Measurements from ENCODE around the gene UBE2R2. TPM values are rescaled to one million over a fixed set of nuclear protein-coding genes. Genes with fewer than 3 reads are reported as not detected.
"Not testable (repeated sequence)": the region's sequence is repeated elsewhere in the genome, so short reads cannot be mapped to it uniquely, and the experiment has no call there.

The UBE2R2 gene
- total RNA-seq, 6 donors from 2014 or later = 24.6 to 33.6 (median 28.8) TPM

DNA sequence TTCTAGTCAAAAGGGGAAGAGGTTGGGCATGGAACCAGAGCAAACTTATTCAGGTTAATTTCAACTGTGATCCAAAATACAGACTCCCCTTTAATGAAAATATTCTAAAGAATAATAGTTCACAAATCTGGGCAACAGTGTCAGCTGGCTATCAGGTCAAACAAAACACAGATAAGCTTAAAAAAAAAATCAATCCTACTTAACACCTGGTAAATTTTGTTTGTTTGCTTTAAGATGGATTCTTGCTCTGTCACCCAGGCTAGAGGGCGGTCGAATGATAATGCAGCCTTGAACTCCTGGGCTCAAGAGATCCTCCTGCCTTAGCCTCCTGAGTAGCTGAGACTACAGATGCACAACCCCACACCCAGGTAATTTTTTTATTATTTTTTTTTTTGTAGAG lies 142.8 kb downstream of the UBE2R2 start:
- Histone ChIP-seq H3K4me3 (no peak overlapping the region), H3K9me3 (no peaks in the 10 kb centered on the region), H3K4me1 (no peaks in the 10 kb centered on the region), H3K27ac (no peak overlapping the region), H3K36me3 (peaks cover 0 to 42% (median 17%) of the 10 kb centered on the region in 4 donors), H3K27me3 (no peaks in the 10 kb centered on the region)
- TF ChIP-seq POLR2A (IDR thresholded peaks at IDR 0.05) (no peak), EP300 (IDR thresholded peaks at IDR 0.05) (no peak), POLR2AphosphoS5 (IDR thresholded peaks at IDR 0.05) (no peak)
- TF ChIP-seq, protein P1, sequence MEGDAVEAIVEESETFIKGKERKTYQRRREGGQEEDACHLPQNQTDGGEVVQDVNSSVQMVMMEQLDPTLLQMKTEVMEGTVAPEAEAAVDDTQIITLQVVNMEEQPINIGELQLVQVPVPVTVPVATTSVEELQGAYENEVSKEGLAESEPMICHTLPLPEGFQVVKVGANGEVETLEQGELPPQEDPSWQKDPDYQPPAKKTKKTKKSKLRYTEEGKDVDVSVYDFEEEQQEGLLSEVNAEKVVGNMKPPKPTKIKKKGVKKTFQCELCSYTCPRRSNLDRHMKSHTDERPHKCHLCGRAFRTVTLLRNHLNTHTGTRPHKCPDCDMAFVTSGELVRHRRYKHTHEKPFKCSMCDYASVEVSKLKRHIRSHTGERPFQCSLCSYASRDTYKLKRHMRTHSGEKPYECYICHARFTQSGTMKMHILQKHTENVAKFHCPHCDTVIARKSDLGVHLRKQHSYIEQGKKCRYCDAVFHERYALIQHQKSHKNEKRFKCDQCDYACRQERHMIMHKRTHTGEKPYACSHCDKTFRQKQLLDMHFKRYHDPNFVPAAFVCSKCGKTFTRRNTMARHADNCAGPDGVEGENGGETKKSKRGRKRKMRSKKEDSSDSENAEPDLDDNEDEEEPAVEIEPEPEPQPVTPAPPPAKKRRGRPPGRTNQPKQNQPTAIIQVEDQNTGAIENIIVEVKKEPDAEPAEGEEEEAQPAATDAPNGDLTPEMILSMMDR (IDR thresholded peaks at IDR 0.05) = no peak
- ATAC-seq (ENCODE audit: low FRiP score in 2 of 2) (no peak), DNase-seq (no peak)
- WGBS, 2 donors = 94 to 97% methylated on average over 2 of the region's 2 CpGs

DNA sequence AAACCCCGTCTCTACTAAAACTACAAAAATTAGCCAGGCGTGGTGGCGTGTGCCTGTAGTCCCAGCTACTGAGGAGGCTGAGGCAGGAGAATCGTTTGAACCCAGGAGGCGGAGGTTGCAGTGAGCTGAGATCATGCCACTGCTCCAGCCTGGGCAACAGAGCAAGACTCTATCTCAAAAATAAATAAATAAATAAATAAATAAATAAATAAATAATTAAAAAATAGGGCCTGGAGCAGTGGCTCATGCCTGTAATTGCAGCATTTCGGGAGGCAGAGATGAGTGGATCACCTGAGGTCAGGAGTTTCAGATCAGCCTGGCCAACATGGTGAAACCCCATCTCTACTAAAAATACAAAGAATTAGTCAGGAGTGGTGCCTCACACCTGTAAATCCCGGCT lies 145.5 kb downstream of the UBE2R2 start:
- not testable (repeated sequence) for H3K27ac ChIP-seq; H3K27me3 ChIP-seq; H3K4me3 ChIP-seq; H3K4me1 ChIP-seq; DNase-seq; H3K9me3 ChIP-seq; ATAC-seq (ENCODE audit: low FRiP score in 2 of 2)
- peaks cover 0 to 34% (median 6%) of the 10 kb centered on the region in 4 donors for H3K36me3 ChIP-seq
- WGBS, 2 donors = 85 to 96% methylated on average over 7 of the region's 7 CpGs

DNA sequence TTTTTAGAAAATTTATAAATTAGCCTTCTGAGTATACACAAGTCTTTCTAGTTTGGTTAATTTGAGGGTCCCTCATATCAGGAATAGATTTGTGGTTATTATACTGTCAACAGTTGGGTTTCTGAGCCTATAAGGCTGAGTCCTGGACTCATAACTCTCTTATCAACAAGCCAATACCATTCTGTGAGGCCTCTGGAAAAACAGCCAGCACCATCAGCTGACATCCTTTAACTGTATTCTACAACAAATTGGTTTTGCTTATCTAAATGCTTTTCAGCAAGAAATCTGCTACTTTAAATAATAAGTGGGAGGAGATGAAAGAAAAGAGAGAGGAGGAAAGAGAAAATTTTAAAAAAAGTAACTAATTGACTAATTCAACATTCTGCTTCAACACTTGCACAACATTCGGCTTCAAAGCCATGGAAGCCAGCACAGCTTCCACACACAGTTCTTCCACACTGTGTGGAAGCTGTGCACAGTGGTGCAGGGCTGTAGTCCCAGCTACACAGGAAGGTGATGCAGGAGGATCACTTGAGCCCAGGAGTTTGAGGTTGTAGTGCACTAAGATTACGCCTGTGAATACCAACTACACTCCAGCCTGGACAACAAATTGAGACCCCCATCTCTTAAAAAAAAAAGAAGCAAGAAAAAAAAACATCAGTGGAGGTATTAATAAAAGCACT lies 147.3 kb downstream of the UBE2R2 start:
- DNase-seq (no peak), ATAC-seq (ENCODE audit: low FRiP score in 2 of 2) (no peak)
- WGBS, 2 donors = 95% methylated on average over 2 of the region's 2 CpGs
- H3K27me3 ChIP-seq = no peaks in the 10 kb centered on the region
- no peaks in the 10 kb centered on the region for H3K4me1 ChIP-seq
- H3K36me3 ChIP-seq = peaks cover 0 to 29% (median 3%) of the 10 kb centered on the region in 4 donors
- no peak overlapping the region for H3K27ac ChIP-seq
- no peaks in the 10 kb centered on the region for H3K9me3 ChIP-seq
- TF ChIP-seq, protein P1 (IDR thresholded peaks at IDR 0.05) = no peak
- no peak for TF ChIP-seq POLR2AphosphoS5 (IDR thresholded peaks at IDR 0.05)
- no peak for TF ChIP-seq EP300 (IDR thresholded peaks at IDR 0.05)
- no peak for TF ChIP-seq POLR2A (IDR thresholded peaks at IDR 0.05)
- H3K4me3 ChIP-seq = no peak overlapping the region

Small RNAs within 50 kb of the gene (small RNA-seq; reads per million reads assigned to genes)
- gene RF00019 (0 reads per million in 4 donors), gene RNU4ATAC11P (0 reads per million in 4 donors), gene SNORD121A (13.5 to 37.1 (median 32.6) reads per million in 4 donors), gene SNORD121B (0 reads per million in 4 donors)

Other genes starting within 250 kb of the UBE2R2 start
- gene PRSS3, start 21.6 kb upstream of the UBE2R2 start, total RNA-seq = 1 to 10 TPM in 1 of 6 donors, under 1 TPM in 1, not detected in 4; 0.69 to 2.1 TPM
- gene UBAP2, start 231.7 kb downstream of the UBE2R2 start, total RNA-seq = 10 to 100 TPM; 22.3 to 48.2 (median 35.3) TPM

Data from upper lobe of left lung (tissue), 6 donors.